MM.1S (cell line): ENCODE results near the gene MATR3.
A peak's percentile ranks its signal among the peaks of the same experiment; 100 is the strongest.
"Not testable (repeated sequence)": the region's sequence is repeated elsewhere in the genome, so short reads cannot be mapped to it uniquely, and the experiment has no call there.

Source experiments
- DNase-seq: peaks from one replicate; pipeline ENCODE4 v3.0.0-alpha.2; 2015
- H2AFZ ChIP-seq: fragments of 300-600 bp; sonication (generic); 2 replicates; pipeline ENCODE4 v1.6.0; 2016; ENCODE audit warnings: antibody characterized with exemption, low read length
- H3F3A ChIP-seq: fragments of 300-600 bp; sonication (generic); 2 replicates; pipeline ENCODE4 v1.6.1; 2016; ENCODE audit warnings: mild to moderate bottlenecking, antibody characterized with exemption, low read length, moderate library complexity, mixed read lengths; ENCODE audit not compliant: insufficient read depth
- H3K27ac ChIP-seq: fragments of 300-600 bp; sonication (generic); 2 replicates; pipeline ENCODE4 v1.5.1; 2016; ENCODE audit warnings: mild to moderate bottlenecking, low read length
- H3K27me3 ChIP-seq: fragments of 300-600 bp; sonication (generic); replicated peaks from 2 replicates; pipeline ENCODE4 v1.6.0; 2016; ENCODE audit warnings: low read length; ENCODE audit not compliant: insufficient read depth
- H3K36me3 ChIP-seq: fragments of 300-600 bp; sonication (generic); replicated peaks from 2 replicates; pipeline ENCODE4 v1.6.1; 2016; ENCODE audit warnings: mild to moderate bottlenecking, low read length, mixed read lengths; ENCODE audit not compliant: insufficient read depth
- H3K4me1 ChIP-seq: fragments of 300-600 bp; sonication (generic); 2 replicates; pipeline ENCODE4 v1.6.1; 2016; ENCODE audit warnings: low read length, mixed read lengths
- H3K4me2 ChIP-seq: fragments of 300-600 bp; sonication (generic); 2 replicates; pipeline ENCODE4 v1.6.0; 2016; ENCODE audit warnings: low read depth, low read length
- H3K4me3 ChIP-seq: fragments of 300-600 bp; sonication (generic); 2 replicates; pipeline ENCODE4 v1.5.1; 2016; ENCODE audit warnings: low read length, mixed read lengths
- H3K79me2 ChIP-seq: fragments of 300-600 bp; sonication (generic); 2 replicates; pipeline ENCODE4 v1.6.1; 2016; ENCODE audit warnings: mixed run types, low read length, mixed read lengths
- H3K9ac ChIP-seq: fragments of 300-600 bp; sonication (generic); 2 replicates; pipeline ENCODE4 v1.6.1; 2016; ENCODE audit warnings: low read length, mixed read lengths
- H3K9me2 ChIP-seq: fragments of 300-600 bp; sonication (generic); replicated peaks from 2 replicates; pipeline ENCODE4 v1.6.1; 2016; ENCODE audit warnings: mild to moderate bottlenecking, low read length, mixed read lengths; ENCODE audit not compliant: insufficient read depth
- H3K9me3 ChIP-seq: fragments of 300-600 bp; sonication (generic); replicated peaks from 2 replicates; pipeline ENCODE4 v1.6.1; 2016; ENCODE audit warnings: mild to moderate bottlenecking, low read length, mixed read lengths; ENCODE audit not compliant: insufficient read depth
- H4K20me1 ChIP-seq: fragments of 300-600 bp; sonication (generic); 2 replicates; pipeline ENCODE4 v1.6.1; 2016; ENCODE audit warnings: mild to moderate bottlenecking, low read length, moderate library complexity, mixed read lengths; ENCODE audit not compliant: insufficient read depth
- EZH2 ChIP-seq: fragments of 300-600 bp; sonication (generic); optimal IDR thresholded peaks from 2 replicates; pipeline ENCODE3; 2017; ENCODE audit warnings: low read depth, mild to moderate bottlenecking, antibody characterized with exemption, low read length, mixed read lengths
- EZH2phosphoT487 ChIP-seq: fragments of 300-600 bp; sonication (generic); IDR thresholded peaks from 2 replicates; pipeline ENCODE4 v1.6.1; 2018; ENCODE audit warnings: antibody characterized with exemption, low read length
- TF ChIP-seq, protein P1 (sequence below): fragments of 300-600 bp; sonication (generic); IDR thresholded peaks from 2 replicates; pipeline ENCODE4 v1.5.1; 2016; ENCODE audit warnings: antibody characterized with exemption, low read length, mixed read lengths

The MATR3 gene

DNA sequence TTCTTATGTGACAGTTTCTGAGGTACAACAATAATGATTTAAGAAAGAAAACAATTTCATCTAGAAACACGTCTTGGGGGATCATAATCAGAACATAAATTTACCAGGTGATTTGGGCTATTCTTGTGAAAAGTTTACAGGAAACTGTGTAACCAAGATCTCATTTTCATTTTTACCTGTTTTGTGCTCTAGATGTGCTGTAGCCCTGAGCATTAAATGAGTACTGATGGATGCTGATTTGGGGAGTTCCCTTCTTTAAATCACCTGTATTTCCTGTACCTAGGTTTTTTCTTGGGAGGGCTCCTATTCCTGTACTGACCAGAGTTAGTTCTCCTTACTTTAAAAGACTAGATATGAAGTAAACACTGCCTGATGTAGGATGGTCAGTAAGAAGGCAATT, 12.7 kb downstream of the MATR3 start:
- H3K27ac ChIP-seq, result peak overlapping the region; percentile 21; the same call in 1 of the 2 replicates
- no peaks in the 10 kb centered on the region for H3K9me2 ChIP-seq
- H2AFZ ChIP-seq, result no peak overlapping the region
- no peaks in the 10 kb centered on the region for H3K9me3 ChIP-seq
- peaks cover 100% of the 10 kb centered on the region for H4K20me1 ChIP-seq
- H3K79me2 ChIP-seq, result peaks cover 100% of the 10 kb centered on the region
- no peak overlapping the region for H3K9ac ChIP-seq
- H3F3A ChIP-seq, result peaks cover 19% of the 10 kb centered on the region
- DNase-seq, result peak; percentile 14
- H3K4me3 ChIP-seq, result no peak overlapping the region
- peaks cover 13% of the 10 kb centered on the region; the same call in 1 of the 2 replicates for H3K36me3 ChIP-seq
- H3K27me3 ChIP-seq, result no peaks in the 10 kb centered on the region
- TF ChIP-seq EZH2phosphoT487, result no peak
- TF ChIP-seq, protein P1, sequence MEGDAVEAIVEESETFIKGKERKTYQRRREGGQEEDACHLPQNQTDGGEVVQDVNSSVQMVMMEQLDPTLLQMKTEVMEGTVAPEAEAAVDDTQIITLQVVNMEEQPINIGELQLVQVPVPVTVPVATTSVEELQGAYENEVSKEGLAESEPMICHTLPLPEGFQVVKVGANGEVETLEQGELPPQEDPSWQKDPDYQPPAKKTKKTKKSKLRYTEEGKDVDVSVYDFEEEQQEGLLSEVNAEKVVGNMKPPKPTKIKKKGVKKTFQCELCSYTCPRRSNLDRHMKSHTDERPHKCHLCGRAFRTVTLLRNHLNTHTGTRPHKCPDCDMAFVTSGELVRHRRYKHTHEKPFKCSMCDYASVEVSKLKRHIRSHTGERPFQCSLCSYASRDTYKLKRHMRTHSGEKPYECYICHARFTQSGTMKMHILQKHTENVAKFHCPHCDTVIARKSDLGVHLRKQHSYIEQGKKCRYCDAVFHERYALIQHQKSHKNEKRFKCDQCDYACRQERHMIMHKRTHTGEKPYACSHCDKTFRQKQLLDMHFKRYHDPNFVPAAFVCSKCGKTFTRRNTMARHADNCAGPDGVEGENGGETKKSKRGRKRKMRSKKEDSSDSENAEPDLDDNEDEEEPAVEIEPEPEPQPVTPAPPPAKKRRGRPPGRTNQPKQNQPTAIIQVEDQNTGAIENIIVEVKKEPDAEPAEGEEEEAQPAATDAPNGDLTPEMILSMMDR, result no peak
- TF ChIP-seq EZH2, result no peak
- peak overlapping the region; percentile 37; the same call in 1 of the 2 replicates for H3K4me2 ChIP-seq
- peaks cover 46% of the 10 kb centered on the region for H3K4me1 ChIP-seq

DNA sequence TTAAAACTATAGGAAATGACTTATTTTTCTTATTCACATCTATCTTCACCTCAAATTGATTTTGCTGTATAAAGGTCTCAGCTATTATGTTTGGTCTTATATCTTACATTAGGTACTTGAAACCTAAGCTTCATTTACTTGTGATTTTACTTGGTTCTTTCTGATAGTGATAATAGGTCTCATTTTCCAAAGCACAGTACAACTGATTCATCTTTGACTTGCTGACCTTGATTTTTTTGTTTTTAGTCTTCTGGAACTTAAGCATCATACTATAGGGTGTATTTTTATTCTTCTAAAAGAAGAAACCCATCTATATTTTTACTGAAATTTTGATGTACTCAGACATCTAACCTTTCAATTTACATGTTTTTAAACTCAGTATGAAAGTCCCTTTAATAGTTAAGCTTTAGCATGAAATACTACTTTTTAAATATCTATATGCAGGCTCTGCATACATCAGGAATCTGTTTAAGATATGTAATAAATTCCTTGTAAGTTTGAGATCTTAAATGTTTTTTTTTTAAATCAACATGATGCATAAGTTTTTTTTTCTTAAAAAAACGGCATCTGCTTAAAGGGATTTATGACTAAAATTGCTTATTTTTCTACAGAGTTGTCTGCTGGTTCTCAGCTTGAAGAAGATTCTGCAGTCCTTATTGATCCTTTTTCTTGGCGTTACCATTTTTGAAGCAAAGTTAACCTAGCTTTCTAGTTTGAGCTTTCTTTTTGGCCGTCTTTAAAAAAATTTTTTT, 13.3 kb downstream of the MATR3 start:
- Histone ChIP-seq H3K36me3 (peaks cover 13% of the 10 kb centered on the region; the same call in 1 of the 2 replicates), H3K27ac (peak overlapping the region; percentile 21; the same call in 1 of the 2 replicates), H3K9ac (no peak overlapping the region), H3K4me1 (peaks cover 43% of the 10 kb centered on the region), H3K27me3 (no peaks in the 10 kb centered on the region), H3K4me2 (peak overlapping the region; percentile 37; the same call in 1 of the 2 replicates), H3K9me2 (no peaks in the 10 kb centered on the region), H3F3A (peaks cover 19% of the 10 kb centered on the region), H3K4me3 (no peak overlapping the region), H3K79me2 (peaks cover 100% of the 10 kb centered on the region), H3K9me3 (no peaks in the 10 kb centered on the region), H4K20me1 (peaks cover 97% of the 10 kb centered on the region), H2AFZ (no peak overlapping the region)
- DNase-seq, result no peak
- TF ChIP-seq, protein P1, result no peak
- TF ChIP-seq EZH2 (no peak), EZH2phosphoT487 (no peak)

DNA sequence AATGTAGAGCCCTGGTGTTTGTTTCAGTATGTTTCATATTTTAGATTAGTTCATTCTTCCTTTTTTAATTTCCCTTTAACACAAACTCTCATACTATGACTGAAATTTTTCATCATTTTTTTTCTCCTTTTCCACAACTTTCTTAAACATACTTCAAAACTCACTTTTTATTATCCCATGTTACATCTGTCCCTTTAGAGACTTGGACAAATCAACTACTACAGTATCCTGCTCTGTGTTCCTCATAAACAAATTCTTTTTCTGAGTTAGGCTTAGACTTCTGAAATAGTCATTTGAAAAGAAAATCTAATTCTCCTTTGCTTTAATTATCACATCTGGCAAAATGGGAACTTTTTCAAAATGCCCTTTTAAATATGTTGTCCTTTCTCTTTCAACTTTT, 15.3 kb downstream of the MATR3 start:
- H3K4me3 ChIP-seq, result no peak overlapping the region
- H3K4me1 ChIP-seq, result peaks cover 29% of the 10 kb centered on the region
- H3K9me3 ChIP-seq, result no peaks in the 10 kb centered on the region
- TF ChIP-seq, protein P1, result no peak
- TF ChIP-seq EZH2phosphoT487, result no peak
- no peak for TF ChIP-seq EZH2
- H3K36me3 ChIP-seq, result peaks cover 13% of the 10 kb centered on the region; the same call in 1 of the 2 replicates
- no peak overlapping the region for H3K9ac ChIP-seq
- peaks cover 96% of the 10 kb centered on the region for H4K20me1 ChIP-seq
- H3K27ac ChIP-seq, result no peak overlapping the region
- H3K27me3 ChIP-seq, result no peaks in the 10 kb centered on the region
- DNase-seq, result no peak
- H3K4me2 ChIP-seq, result no peak overlapping the region
- peaks cover 19% of the 10 kb centered on the region for H3F3A ChIP-seq
- no peak overlapping the region for H2AFZ ChIP-seq
- no peaks in the 10 kb centered on the region for H3K9me2 ChIP-seq
- peaks cover 100% of the 10 kb centered on the region for H3K79me2 ChIP-seq

DNA sequence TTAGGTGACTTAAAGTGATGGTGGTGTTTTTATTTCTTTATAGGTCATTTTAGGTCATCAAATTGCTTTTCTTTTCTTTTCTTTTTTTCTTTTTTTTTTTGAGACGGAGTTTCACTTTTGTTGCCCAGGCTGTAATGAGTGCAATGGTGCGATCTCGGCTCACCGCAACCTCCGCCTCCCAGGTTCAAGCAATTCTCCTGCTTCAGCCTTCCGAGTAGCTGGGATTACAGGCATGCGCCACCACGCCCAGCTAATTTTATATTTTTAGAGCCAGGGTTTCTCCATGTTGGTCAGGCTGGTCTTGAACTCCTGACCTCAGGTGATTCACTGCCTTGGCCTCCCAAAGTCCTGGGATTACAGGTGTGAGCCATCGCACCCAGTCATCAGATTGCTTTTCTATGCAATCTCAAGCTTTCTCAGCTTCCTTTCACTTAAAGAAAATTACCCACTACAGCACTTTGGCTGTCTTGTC, 17.2 kb downstream of the MATR3 start:
- Histone ChIP-seq H3K4me1 (peaks cover 20% of the 10 kb centered on the region), H4K20me1 (peaks cover 95% of the 10 kb centered on the region), H3K36me3 (peaks cover 22% of the 10 kb centered on the region; the same call in 1 of the 2 replicates), H3K79me2 (peaks cover 100% of the 10 kb centered on the region)
- not testable (repeated sequence) for H2AFZ ChIP-seq, H3K27me3 ChIP-seq, H3K9ac ChIP-seq, H3K27ac ChIP-seq, H3K9me3 ChIP-seq, H3F3A ChIP-seq, DNase-seq, H3K4me3 ChIP-seq, H3K4me2 ChIP-seq, H3K9me2 ChIP-seq
